NCI-H2227 (cell line): ENCODE results near the gene TUBB2B.

ENCODE experiments used
- DNase-seq: peaks from one replicate; lab custom pipeline; 2025; ENCODE audit not compliant: unreplicated experiment; lab: John Stamatoyannopoulos, UW

TUBB2B gene

GRCh38 chr6:3227363-3228045, at the start of gene TUBB2B:
TUBB2B (minus strand) TSS chr6:3227653; CDS start chr6:3227543, 110 bp downstream.
- peak; percentile 99 for DNase-seq

GRCh38 chr6:3277251-3277650, 49.8 kb upstream of the TUBB2B start:
- no peak for DNase-seq

- DNase-seq: no peak
Measured at GRCh38 chr6:3276174-3277167, 49.0 kb upstream of the TUBB2B start.

- no peak for DNase-seq
Measured at GRCh38 chr6:3273707-3274521, 46.5 kb upstream of the TUBB2B start.

GRCh38 chr6:3272911-3273547, 45.6 kb upstream of the TUBB2B start:
- no peak for DNase-seq

GRCh38 chr6:3271756-3272155, 44.3 kb upstream of the TUBB2B start:
- DNase-seq: no peak

GRCh38 chr6:3270258-3270657, 42.8 kb upstream of the TUBB2B start:
- DNase-seq: no peak

GRCh38 chr6:3269281-3269975, 42.0 kb upstream of the TUBB2B start:
- DNase-seq: no peak

GRCh38 chr6:3268680-3269079, 41.2 kb upstream of the TUBB2B start:
- DNase-seq: no peak

- no peak for DNase-seq
Measured at GRCh38 chr6:3267162-3267561, 39.7 kb upstream of the TUBB2B start.

- DNase-seq: no peak
Measured at GRCh38 chr6:3266170-3266569, 38.7 kb upstream of the TUBB2B start.

GRCh38 chr6:3265671-3266070, 38.2 kb upstream of the TUBB2B start:
- DNase-seq: no peak

- DNase-seq: no peak
Measured at GRCh38 chr6:3264356-3264755, 36.9 kb upstream of the TUBB2B start.

- no peak for DNase-seq
Measured at GRCh38 chr6:3263096-3263495, 35.6 kb upstream of the TUBB2B start.

GRCh38 chr6:3261921-3262320, 34.5 kb upstream of the TUBB2B start:
- DNase-seq: no peak

GRCh38 chr6:3261518-3261820, 34.0 kb upstream of the TUBB2B start:
- DNase-seq: no peak

- no peak for DNase-seq
Measured at GRCh38 chr6:3260772-3261517, 33.5 kb upstream of the TUBB2B start.

- no peak for DNase-seq
Measured at GRCh38 chr6:3260296-3260695, 32.8 kb upstream of the TUBB2B start.

- peak; percentile 61 for DNase-seq
Measured at GRCh38 chr6:3259491-3259958, 32.1 kb upstream of the TUBB2B start.
